Bone marrow (tissue), 2 donors: Measurements from ENCODE around the gene LHPP.
A peak's percentile ranks its signal among the peaks of the same experiment; 100 is the strongest.

Experiments
- DNase-seq, 2 donors: peaks; one replicate each; lab custom pipeline; 2025; lab: John Stamatoyannopoulos, UW

The LHPP gene

GRCh38 chr10:124521429-124521871, 59.8 kb downstream of the LHPP start:
- DNase-seq: no peak

- no peak for DNase-seq
Observed at GRCh38 chr10:124522131-124522932, 60.7 kb downstream of the LHPP start.

DNA sequence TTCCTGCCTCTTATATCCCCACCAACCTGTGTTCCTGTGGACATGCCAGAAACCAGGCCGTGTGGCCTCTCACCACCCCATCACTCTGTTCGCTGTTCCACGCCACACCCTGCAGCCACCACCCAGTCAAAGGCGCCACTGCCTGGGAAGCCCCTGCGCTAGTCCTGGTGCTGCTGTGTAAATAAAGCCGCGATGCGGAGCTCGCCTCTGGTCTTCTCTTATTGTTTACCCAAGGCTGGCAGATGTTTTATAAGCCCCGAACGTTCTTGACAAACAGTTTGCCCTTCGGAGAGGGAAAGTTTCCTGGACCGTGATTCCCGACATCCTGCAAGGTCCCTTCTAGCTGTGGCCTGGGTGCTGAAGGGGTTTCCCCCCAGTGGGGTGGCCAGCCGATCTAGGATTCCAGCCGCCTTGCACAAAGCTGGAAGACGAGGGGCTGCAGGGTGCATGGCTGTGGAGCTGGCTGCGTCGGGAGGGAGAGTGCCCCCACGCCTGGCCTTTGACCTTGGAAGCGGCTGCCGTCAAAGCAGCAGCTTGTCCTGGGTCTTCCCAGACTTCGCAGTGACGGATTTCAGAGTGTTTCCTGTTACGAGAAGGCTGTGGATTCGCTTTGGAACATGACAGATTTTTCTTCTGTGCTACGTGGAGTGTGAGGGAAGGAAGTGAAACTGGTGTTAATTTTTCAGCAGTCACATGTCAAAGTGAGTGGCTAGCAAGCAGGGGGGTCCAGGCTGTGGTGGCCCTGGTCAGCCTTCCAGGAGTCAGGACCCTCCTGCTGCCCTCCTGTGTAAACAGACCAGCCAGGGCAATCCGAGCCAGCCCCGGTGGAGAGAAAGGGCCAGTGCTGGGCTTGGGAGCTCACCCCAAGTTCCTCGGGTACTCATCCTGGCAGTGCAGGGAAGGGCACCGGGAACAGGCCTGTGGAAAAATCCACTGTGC, 61.6 kb downstream of the LHPP start:
- no peak for DNase-seq

- DNase-seq: no peak
Observed at GRCh38 chr10:124523901-124524300, 62.3 kb downstream of the LHPP start.

DNA sequence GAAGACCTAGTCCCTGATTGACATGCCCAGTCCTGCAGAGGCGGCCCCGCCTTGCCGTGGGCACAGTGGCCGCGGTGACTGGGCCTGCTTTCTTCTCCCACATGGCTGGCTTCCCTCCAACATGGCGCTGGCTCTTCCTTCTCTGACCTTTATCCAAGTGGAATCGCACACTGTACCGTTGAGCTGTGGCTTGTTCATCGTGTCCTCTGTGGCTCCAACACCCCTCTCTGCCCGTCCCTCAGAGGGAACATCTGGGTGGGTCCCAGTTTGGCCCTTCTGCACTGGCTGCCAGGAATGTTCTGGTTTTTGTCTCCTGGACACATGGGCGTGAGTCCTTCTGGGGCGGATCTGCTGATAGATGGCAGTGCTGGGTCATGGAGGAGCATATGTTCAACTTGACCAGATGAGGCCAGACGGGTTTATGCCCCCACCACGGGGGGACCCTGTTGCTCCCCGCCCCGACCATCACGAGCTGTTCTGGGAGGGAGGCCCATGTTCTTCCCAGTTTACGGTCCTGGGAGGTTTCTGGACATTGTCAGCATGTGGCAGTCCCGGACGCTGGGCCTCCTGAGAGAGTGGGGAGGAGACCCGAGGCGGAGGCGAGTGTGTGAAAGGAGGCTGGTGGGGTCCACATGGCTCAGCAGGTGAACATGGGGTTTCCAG, 63.5 kb downstream of the LHPP start:
- DNase-seq: no peak

- no peak for DNase-seq
Observed at GRCh38 chr10:124525751-124526600, 64.4 kb downstream of the LHPP start.

DNA sequence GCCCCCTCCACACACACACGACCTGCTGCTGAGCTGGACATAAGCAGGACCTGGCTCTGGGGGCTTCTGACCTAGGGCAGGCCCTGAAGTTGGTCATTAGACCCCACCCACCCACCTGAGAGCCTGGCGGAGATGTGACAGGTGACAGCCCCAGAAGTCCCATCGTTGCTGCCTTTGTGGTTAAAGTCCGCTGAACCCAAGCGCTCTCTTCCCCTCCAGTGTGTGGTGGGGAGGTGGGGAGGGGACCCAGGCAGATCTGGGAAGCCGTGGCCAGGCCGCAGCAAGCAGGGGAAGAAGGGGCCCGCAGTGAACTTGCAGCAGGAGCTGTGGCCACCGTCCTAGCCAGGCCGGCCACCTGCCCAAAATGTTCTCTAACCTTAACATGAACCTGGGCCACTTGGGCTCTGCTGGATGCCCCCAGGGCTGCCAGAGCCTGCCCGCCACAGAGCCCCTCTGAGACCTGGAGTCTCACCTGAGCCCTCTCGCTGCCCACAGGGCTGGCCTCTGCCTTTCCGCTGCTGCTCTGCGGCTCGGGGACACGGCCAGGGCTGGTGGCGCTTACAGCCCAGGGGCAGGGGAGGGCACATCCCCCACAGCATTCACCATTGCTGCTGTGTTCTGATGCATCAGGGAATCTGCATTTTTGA, 65.1 kb downstream of the LHPP start:
- DNase-seq: no peak

DNA sequence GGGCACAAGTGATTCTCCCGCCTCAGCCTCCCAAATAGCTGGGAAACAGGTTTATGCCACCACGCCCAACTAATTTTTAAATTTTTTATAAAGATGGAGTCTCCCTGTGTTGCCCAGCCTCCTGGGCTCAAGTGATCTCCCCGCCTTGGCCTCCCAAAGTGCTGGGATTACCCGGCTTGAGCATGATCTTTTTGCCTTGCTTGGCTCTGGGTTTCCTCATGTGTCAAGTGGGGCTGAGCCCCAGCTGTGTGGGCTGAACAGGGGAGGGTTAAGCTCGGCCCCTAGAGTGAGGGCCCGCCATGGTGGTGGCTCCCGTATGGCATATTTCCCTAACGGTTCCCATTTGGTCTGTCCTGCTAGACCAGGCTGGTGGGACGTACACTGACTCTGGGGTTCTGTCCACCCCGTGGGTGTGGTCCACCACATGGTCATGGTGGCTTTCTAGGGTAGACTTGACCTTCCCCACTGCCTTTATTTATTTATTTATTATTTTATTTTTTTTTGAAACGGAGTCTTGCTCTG, 66.3 kb downstream of the LHPP start:
- no peak for DNase-seq

- no peak for DNase-seq
Observed at GRCh38 chr10:124529661-124530214, 68.1 kb downstream of the LHPP start.

DNA sequence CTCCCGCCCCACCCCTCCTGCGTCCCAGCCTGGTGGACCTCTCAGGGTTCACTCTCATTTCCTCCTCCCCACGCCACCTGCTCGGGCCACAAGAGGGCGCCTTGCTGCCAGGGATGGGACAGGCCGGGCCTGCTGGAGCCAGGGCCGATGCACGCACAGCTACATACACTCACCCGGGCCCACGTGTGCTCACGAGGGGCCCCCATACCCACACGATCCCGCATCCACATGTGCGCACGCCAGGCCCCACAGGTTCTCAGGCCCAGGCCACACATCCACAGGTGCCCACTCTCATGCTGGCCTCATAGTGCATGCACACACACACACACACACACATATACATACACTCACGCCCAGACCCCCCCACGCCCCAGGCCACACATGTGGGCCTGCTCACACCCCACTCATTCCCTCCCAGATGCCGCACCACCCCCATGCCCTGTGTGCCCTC, 68.6 kb downstream of the LHPP start:
- peak; percentile 61 to 68 for DNase-seq

- DNase-seq: no peak
Observed at GRCh38 chr10:124530816-124531215, 69.2 kb downstream of the LHPP start.

- DNase-seq: no peak
Observed at GRCh38 chr10:124532106-124532641, 70.6 kb downstream of the LHPP start.

- DNase-seq: no peak
Observed at GRCh38 chr10:124532788-124533187, 71.2 kb downstream of the LHPP start.

GRCh38 chr10:124533266-124533665, 71.6 kb downstream of the LHPP start:
- DNase-seq: no peak

GRCh38 chr10:124534231-124534798, 72.7 kb downstream of the LHPP start:
- DNase-seq: peak in 1 of 2 donors; percentile 6

DNA sequence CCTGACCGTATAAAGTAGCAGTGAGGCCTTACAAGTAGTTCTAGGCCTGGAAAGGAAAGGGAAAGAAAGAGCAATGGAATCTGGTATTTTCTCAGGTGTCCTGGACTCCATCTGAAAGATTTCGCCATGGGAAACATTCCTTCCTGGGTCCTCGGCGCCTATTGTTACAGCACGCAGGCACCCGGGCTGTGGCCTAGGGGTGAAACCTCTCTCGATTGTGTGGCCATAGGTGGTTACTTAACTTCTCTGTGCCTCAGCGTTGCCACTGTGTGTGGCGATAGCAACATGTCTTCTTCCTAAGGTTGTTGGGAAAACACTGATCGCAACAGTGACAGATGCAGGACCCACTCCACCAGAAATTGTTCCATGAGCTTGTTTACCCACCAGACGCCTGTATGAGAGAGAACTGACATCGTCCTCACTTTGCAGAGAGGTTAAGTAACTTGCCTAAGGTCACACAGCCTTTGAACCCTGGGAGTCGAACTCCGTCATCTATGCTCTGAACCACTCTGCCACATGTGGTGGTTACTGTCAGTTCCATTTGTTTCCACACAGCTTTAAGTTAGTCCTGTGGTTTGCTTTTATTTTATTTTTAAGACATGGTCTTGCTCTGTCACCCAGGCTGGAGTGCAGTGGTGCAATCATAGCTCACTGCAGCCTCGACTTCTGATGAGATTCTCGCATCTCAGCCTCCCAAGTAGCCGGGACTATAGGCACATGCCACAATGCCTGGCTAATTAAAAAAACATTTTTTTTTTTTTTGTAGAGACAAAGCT, 73.4 kb downstream of the LHPP start:
- no peak for DNase-seq

DNA sequence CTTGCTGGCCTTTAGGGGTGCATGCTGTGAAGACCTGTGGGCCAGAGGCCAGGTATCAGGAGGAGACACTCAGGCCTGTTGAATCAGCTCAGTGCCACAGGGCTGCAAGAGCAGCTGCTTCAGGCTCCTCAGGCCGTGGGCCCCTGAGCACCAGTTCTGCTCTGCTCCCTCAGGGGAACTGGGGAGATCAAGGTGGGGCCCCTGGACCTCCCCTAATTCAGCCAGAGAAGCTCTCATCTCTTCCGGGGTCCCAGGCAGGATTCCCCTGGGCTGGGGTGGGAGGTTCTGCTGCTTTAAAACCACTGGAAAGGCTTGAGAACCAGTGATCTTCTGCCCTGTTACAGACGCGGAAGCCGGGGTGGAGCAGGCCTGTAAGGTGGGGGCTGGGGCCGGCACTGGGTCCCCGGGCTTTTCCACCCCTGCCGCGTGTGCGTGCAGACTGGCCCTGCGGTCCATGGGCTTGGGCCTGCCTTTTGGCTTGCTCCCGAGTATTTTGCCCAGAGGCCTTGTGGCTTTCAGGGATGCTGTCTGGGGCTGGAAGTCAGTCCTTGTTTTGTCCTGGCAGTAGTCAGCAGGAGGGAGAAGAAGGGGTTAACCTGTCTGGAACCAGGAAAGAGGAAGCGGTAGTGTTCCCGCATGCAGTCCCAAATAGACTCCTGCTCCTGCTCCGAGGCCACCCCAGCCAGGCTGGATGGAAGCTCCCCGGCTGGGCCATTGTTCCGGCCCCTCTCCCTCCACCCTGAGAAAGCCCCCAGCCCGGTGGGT, 74.3 kb downstream of the LHPP start:
- no peak for DNase-seq

DNA sequence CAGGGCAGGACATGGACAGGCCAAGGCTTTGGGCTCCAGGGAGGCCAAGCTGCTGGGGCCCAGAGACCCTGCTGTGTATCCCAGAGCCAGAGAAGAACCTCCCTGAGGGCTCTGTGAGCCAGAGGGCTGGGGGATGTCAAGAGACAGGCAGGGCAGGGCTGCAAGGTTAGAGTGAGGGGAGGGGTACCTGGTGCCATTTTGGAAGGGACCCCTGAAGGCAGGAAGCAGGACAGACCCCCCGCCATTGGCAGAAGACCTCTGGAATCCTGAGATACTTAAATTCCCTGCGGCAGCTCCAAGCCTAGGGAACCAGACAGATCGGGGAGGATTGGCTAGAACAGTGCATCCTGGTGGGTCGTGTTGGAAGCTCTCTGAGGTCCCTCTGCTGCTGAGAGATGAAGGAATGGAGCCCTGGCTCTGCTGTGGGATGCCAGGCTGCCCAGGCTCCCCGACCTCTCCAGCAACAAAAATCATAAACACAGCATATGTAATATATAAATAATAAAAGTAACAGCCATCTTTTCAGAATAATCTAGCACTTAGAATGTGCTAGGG, 75.0 kb downstream of the LHPP start:
- no peak for DNase-seq
